GM08714 (cell line): ENCODE results near the gene LMX1B.
"Not testable (repeated sequence)": the region's sequence is repeated elsewhere in the genome, so short reads cannot be mapped to it uniquely, and the experiment has no call there.

ENCODE experiments used
- H3K4me3 ChIP-seq: fragments of 200-500 bp; sonication (Bioruptor generic); 2 replicates; pipeline ENCODE4 v1.5.1; 2014; ENCODE audit warnings: mild to moderate bottlenecking, low read length, inconsistent platforms
- ZNF274 ChIP-seq: IDR thresholded peaks from 2 replicates; pipeline ENCODE4 v1.6.1; 2012; ENCODE audit warnings: mild to moderate bottlenecking, low read depth, low read length

LMX1B gene

DNA sequence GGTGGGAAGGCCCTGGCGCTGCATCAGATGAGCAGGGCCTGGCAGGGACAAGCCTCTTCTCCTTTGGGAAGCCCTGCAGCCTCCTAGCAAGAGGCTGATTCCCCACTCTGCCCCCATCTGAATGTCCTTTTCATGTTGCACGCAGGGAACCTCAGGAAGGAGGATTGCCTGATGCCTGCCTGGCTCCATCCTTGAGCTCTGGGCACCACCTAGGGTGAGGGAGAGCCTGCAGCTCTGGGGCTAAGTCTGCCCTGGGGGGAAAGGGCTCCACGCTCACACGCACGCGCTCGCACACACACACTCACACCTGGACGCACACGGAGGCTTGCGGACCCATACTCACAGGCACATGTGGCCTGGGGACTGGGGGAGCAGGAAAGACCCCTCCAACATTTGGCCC, 86.6 kb downstream of the LMX1B start:
- no peak overlapping the region for H3K4me3 ChIP-seq
- TF ChIP-seq ZNF274: no peak

DNA sequence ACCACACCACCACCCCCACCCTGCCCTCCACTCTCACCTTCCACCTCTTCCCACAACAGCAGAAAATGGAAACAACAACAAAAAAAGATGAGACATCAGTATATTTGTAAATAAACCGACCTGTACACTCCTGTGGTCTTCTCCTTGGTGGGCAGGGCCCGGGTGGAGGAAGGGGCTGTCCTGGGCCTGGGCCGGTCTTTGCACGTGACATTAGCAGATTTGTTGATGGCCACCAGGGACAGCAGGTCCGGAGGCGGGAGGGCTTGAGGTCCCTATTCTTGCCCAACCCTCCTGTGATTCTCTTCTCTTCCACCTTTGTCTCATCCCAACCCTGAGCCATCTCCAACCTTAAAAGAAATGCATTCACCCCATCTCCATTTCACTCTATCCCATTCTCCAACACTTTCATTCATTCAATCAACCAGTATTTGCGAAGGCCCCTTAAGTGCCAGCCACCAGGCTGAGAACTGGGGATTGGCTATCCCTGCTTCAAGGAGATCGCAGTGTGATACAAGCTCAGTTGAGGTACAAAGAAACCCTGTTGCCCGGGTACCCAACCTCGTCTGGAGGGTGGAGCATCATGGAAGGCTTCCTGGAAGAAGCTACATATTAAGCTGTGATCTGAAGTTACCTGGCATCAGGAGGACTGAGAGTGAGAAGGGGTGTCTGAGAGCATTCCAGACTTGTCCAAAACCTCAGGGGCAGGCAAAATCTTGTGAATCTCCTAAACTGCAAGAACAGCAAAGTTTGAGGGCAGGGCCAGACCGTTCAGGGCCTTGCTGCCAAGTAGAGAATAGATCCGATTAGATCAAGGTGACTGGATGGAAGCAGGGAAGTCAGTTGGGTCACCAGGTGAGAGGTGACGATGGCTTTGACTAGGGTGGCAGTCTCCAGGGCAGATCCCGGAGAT, 87.4 kb downstream of the LMX1B start:
- TF ChIP-seq ZNF274: no peak
- H3K4me3 ChIP-seq: no peak overlapping the region

DNA sequence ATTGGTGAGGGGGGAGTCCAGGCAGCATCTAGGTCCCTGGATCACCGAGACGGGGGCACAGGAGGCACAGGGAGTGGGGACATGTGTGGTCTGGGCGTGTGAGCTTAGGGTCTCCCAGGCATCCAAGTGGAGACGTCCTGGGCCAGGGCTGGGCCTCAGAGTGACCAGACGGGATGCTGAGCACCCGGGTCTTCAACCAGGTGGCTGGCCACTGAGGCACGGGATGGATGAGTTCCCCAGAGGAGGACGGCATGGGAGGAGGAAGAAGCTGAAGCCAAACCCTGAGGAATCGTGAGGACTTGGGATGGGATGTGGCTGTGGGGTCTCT, 88.0 kb downstream of the LMX1B start:
- H3K4me3 ChIP-seq: no peak overlapping the region
- TF ChIP-seq ZNF274: no peak

DNA sequence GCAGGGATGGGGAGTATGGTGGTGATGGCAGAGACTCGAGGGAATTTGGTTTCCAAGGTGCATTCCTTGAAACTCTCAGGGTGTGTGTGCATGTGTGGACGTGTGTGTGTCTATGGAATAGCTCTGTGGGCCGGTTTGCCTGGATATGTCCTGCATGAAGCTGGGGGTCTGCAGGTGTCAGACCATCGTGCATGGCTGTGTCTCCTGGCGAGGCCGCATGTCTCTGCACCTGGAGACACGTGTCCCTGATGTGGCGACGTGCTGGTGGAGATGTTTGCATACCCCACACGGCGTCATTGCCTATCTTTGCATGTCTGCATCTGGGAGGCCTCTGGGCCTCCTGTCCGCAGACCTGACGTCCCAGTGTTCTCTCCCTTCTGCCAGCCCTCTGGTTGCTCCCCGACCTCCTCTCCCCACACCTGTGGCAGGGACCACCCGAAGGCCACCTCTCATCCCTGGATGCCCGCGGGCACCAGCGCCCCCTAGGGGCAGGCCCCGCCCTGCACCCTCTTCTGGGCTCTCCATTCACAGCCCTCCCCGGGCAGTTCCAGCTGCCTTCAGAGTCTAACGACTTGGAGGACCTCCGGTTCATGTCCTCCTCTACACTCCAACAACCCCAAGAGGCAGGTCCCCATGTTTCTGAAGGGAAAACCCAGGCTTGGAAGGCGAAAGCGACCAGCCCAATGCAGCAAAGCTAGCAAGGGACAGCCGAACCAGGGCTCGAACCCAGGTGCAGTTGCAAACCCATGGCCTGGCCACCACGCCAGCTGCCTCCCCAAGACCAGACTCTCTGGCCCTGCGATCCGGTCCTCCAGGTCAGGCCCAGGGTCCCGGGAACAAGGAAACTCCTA, 88.6 kb downstream of the LMX1B start:
- no peak for TF ChIP-seq ZNF274

DNA sequence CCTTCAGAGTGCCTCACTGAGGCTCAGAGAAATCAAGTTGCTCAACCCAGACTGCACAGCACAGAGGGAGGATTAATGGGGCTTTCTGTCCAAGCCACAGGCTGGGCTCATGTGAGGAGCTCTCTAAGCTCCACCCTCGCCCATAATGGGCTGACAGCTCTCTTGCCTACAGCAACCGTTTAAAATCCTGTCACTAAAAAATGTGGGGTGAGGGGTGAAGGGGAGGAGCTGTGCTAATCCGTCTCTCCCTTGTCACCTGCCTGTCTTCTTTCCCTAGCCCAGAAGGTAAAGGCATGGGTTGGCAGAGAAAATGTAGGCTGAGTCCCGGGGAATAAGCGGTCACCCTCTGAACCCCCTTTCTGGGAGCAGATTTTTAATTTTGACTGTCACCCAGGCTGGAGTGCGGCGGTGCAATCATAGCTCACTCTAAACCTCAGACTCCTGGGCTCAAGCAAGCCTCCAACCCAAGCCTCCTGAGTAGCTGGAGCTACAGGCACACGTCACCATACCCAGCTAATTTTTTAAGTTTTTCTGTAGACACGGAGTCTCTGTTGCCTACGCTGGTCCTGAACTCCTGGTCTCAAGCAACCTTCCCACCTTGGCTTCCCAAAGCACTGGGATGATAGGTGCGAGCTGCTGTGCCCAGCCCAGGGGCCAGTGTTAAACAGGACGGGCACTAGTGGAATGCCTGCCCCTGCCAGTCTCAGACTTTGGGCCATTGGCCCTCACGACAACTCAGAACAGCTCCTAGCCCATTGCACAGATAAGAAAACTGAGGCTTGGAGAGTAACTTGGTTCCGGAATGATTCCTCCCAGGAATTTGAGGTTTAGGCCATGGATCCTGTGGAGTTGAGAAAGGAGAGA, 89.5 kb downstream of the LMX1B start:
- no peak for TF ChIP-seq ZNF274
- H3K4me3 ChIP-seq: no peak overlapping the region

More for the DNA sequence above, 88.6 kb downstream of the LMX1B start:
- H3K4me3 ChIP-seq: no peak overlapping the region

DNA sequence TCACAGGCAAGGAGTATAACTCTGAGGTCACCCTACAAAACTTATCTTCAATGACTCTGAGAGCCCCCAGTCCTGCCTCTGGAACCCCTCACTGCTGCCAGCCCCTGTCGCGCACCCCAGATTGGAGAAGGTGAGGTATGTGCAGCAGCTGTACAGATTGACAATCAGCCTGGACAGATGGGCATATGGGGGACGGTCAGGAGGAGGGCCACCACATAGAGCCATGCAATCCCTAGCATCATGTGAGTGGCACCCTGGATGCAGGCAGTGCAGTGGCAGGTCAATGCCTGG, 90.1 kb downstream of the LMX1B start:
- TF ChIP-seq ZNF274: no peak
- no peak overlapping the region for H3K4me3 ChIP-seq

DNA sequence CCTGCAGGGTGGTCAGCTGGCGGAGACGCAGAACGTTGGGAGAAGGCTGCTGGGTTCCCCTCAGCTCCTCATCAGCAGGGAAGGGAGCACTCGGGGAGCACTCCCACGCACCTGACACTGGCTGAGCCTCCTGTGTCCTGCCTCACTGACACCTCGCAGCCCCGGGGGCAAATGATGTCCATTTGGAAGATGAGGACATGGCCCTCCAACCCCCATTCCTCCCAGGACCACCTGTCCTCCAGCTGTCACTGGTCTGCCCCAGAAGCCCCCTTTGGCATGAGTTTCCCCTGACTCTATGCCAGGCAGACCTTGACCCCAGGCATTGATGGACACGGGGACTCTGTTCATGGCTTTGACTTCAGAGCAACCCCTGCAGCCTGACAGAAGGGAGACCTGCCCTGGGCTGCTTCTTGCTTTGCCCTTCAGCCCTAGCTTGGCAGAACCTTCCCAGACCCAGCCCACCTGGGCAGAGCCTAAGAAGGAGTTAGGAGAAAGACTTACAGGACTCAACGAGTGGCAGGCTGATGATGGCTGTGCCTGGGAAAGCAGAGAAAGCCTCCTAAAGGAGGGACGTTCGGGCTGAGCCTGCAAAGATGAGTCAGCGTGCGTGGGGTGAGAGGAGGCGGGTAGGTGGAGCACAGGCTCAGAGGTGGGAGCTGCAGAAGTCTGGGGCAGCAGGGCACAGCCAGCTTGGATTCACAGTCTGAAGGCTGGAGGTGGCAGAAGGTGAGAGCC, 90.6 kb downstream of the LMX1B start:
- H3K4me3 ChIP-seq: no peak overlapping the region
- no peak for TF ChIP-seq ZNF274

DNA sequence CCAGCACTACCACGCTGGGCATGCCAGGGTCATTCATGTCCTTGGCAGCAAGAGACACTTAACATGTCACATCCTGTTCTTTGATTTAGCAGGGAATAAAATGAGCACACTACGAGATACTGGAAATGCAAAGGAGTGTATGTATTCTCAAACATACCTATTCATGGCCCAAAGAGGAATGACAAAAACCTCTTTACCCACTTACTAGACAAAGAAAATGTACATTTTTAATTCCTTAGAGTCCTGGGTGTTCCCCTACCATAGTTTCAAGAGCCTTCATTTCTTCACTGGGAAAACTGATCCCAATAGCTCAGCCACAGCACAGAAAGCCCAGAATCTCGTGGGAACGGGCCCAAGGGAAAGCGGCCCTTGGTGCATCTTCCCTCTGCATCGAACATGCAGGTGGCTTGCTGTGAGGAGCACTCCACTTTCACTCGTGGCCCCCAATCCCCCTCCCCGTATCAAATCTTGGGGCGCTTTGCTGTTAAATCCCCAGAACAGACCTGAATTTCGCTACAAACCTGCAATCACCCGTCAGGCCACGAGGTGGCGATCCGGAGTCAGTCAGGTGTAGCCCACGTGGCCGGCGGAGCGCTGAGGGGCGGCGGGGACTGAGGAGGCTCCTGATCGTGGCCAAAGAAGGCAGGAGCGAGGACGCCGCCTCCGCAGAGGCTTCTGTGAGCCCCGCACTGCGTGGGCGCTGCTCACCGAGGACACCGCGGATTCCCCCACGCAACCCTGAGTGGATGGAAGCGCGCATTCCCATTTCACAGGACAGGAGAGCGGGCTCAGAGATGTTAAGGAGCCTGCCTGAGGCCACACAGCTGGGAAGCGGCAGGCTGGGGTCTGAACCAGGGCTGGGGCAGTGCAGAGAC, 91.4 kb downstream of the LMX1B start:
- TF ChIP-seq ZNF274: no peak
- no peak overlapping the region for H3K4me3 ChIP-seq

DNA sequence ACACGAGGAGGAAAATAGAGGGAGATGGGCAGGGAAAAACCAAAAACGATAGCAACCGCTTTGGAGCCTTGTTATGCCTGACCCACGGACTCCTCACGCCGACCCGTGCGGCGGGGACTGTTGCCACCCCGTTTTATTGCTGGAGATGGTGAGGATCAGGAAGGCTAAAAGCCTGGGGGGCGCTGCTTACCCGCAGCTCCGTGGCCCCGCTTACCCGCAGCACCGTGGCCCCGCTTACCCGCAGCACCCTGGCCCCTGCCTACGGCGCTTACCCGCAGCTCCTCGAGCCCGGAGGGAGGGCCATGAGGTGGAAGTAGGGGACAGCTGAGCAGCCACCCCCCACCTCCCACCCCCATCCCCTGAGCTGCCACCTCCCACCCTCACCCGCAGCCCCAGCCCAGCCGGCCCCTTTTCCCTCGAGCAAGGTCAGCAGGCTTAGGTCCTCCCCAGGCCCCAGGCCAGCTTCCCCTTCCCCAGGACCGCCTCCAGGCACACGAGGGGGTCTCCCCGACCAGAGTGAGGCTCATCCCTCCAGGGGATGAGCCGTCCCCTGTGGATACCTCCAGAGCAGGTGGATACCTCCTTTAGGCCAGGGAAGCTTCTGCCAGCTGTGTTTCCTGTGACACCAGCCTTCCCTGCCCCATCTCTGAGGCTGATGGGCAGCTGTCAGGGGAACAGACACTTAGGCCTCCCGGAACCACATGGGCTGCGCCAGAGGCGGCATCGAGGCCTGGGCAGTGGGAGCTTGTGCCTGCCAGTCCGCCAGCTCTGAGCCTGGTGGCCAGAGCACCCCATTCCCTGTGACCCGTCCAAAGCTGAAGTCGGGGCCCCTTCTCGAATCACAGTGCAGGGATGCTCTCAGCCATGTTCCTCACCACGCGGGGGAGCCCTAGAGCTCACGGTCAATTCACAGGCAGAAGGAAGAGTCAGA, 92.3 kb downstream of the LMX1B start:
- no peak overlapping the region for H3K4me3 ChIP-seq
- no peak for TF ChIP-seq ZNF274

DNA sequence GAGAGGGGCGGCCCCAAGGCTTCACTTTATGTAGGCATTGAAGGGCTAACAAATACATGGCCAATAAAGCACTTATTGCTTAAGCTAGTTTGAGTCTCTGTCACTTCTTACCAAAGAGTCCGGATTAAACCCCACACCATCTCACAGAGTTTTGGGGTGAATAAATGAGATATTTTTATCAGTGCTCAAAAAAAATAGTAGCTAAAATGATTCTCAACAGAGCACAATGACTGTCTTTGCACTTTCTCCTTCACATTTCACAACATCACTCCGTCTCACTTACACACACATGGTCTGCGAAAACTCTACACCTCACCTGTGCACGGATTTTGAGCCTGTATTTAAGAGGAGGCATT, 92.9 kb downstream of the LMX1B start:
- TF ChIP-seq ZNF274: no peak
- H3K4me3 ChIP-seq: no peak overlapping the region

DNA sequence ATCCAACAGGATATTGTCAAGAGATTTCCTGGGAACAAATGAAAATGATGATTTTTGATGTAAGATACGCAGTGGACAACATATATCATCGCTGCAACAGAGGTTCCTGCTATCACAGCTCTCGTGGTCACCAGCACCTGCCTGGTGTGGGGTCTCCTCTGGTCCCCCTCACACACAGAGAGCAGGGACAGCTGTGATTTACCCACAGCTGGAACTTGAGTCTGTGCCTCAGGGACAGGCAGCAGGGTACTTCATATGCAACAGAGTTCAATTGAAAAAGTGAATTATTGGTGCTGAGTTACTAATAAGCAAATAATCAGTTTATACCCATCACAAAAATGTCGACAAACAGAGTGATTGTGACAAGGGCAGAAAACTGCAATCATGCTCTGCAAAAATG, 93.4 kb downstream of the LMX1B start:
- H3K4me3 ChIP-seq: no peak overlapping the region
- no peak for TF ChIP-seq ZNF274

DNA sequence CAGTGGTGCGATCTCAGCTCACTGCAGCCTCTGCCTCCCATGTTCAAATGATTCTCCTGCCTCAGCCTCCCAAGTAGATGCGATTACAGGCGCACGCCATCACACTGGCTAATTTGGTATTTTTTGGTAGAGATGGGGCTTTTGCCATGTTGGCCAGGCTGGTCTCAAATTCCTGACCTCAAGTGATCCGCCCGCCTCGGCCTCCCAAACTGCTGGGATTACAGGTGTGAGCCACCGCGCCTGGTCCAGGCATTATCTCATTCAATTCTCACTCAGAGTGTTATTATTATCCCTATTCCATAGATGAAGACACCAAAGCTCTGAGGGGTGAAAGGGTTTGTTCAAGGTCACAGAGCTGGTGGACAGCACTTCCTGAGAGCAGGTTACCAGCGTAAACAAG, 94.0 kb downstream of the LMX1B start:
- H3K4me3 ChIP-seq: not testable (repeated sequence)
